IPS DF 4.7 (cell line): ENCODE results near the gene GNAO1.
A peak's percentile ranks its signal among the peaks of the same experiment; 100 is the strongest.

Source experiments
- DNase-seq: peaks from one replicate; pipeline ENCODE4 v3.0.0-alpha.2; 2013; ENCODE audit warnings: low spot score; ENCODE audit errors: extremely low read depth

GNAO1 gene

GRCh38 chr16:56191156-56191815 is at the start of gene GNAO1:
Gene GNAO1 (plus strand): TSS chr16:56191489. CDS start chr16:56192236, 747 bp downstream.
- DNase-seq = no peak

- DNase-seq = no peak
These were observed 47.6 kb upstream of the GNAO1 start for GRCh38 chr16:56143666-56144065.

GRCh38 chr16:56145369-56145768 is 45.9 kb upstream of the GNAO1 start:
- DNase-seq = no peak

- DNase-seq = no peak
These were observed 39.7 kb upstream of the GNAO1 start for GRCh38 chr16:56151621-56152020.

GRCh38 chr16:56161658-56162057 is 29.6 kb upstream of the GNAO1 start:
- DNase-seq = no peak

GRCh38 chr16:56163089-56163488 is 28.2 kb upstream of the GNAO1 start:
- DNase-seq = no peak

GRCh38 chr16:56163938-56164337 is 27.4 kb upstream of the GNAO1 start:
- no peak for DNase-seq

GRCh38 chr16:56164636-56165035 is 26.7 kb upstream of the GNAO1 start:
- DNase-seq = no peak

- no peak for DNase-seq
These were observed 16.9 kb upstream of the GNAO1 start for GRCh38 chr16:56174411-56174810.

- no peak for DNase-seq
These were observed 9.9 kb upstream of the GNAO1 start for GRCh38 chr16:56181401-56181800.

GRCh38 chr16:56183266-56183665 is 8.0 kb upstream of the GNAO1 start:
- no peak for DNase-seq

- no peak for DNase-seq
These were observed 1.1 kb upstream of the GNAO1 start for GRCh38 chr16:56190048-56190676.

GRCh38 chr16:56190677-56191155 is 573 bp upstream of the GNAO1 start:
- no peak for DNase-seq

GRCh38 chr16:56191835-56192634 is 746 bp downstream of the GNAO1 start:
- no peak for DNase-seq

- no peak for DNase-seq
These were observed 1.3 kb downstream of the GNAO1 start for GRCh38 chr16:56192635-56192945.

- DNase-seq = no peak
These were observed 2.0 kb downstream of the GNAO1 start for GRCh38 chr16:56192986-56193945.

- DNase-seq = peak; percentile 83
These were observed 2.9 kb downstream of the GNAO1 start for GRCh38 chr16:56193951-56194726.

- no peak for DNase-seq
These were observed 3.9 kb downstream of the GNAO1 start for GRCh38 chr16:56195151-56195550.

GRCh38 chr16:56196381-56196780 is 5.1 kb downstream of the GNAO1 start:
- no peak for DNase-seq

GRCh38 chr16:56197192-56197992 is 6.1 kb downstream of the GNAO1 start:
- no peak for DNase-seq
